Endothelial cell of umbilical vein (primary cell): ENCODE measurements around the gene FAM78A. TPM values are rescaled to one million over a fixed set of nuclear protein-coding genes. Genes with fewer than 3 reads are reported as not detected.
"Not testable (repeated sequence)": the region's sequence is repeated elsewhere in the genome, so short reads cannot be mapped to it uniquely, and the experiment has no call there.

Source experiments
- BruUV-seq: library from RNA; stranded (reverse); fragments of 400-500 nt; replicated peaks from 2 replicates; lab custom pipeline; 2021; lab: Mats Ljungman, UMichigan
- CTCF ChIA-PET: fragments of 300-600, 350-600 bp; sonication (Branson Sonifier 250); formaldehyde crosslinking; loops from one replicate; lab custom pipeline; 2021; ENCODE audit warnings: antibody characterized with exemption, inconsistent platforms; lab: Charles Lee
- POLR2A ChIA-PET: fragments of 300-600, 350-600 bp; sonication (Branson Sonifier 250); formaldehyde crosslinking; loops from one replicate; lab custom pipeline; 2021; ENCODE audit warnings: antibody characterized with exemption, inconsistent platforms; lab: Charles Lee
- DNase-seq: peaks from one replicate; pipeline ENCODE4 v3.0.0-alpha.2; 2011; ENCODE audit warnings: low read depth, low spot score
- FAIRE-seq: peaks from 2 replicates; lab custom pipeline; 2011; peaks lifted over from hg19 to GRCh38; lab: Jason Lieb, UNC
- H2AFZ ChIP-seq: 2 replicates; pipeline ENCODE4 v1.6.0; 2012; ENCODE audit warnings: low read depth, low read length, control low read depth, inconsistent platforms
- H3K27ac ChIP-seq: 2 replicates; pipeline ENCODE4 v1.5.1; 2011; ENCODE audit warnings: low read depth, mild to moderate bottlenecking, control low read depth, low read length, moderate library complexity; ENCODE audit not compliant: insufficient read depth
- H3K27me3 ChIP-seq, 2 experiments: 2 replicates each; pipeline versions ENCODE4 v1.6.0 to v1.6.1; 2011; ENCODE audit warnings: low read length in 2 of 2, mixed read lengths in 1 of 2; ENCODE audit not compliant: control insufficient read depth in 2 of 2, insufficient read depth in 2 of 2
- H3K36me3 ChIP-seq, 2 experiments: 2 replicates in 1 of 2; 3 replicates in 1 of 2; pipeline ENCODE4 v1.5.1; 2011; ENCODE audit warnings: low read length in 2 of 2, mild to moderate bottlenecking in 1 of 2, moderate library complexity in 1 of 2; ENCODE audit not compliant: control insufficient read depth in 2 of 2, insufficient read depth in 2 of 2; ENCODE audit errors: extremely low read depth in 1 of 2
- H3K4me1 ChIP-seq: 3 replicates; pipeline ENCODE4 v1.5.1; 2011; ENCODE audit warnings: mild to moderate bottlenecking, low read length; ENCODE audit not compliant: control insufficient read depth, insufficient read depth; ENCODE audit errors: extremely low read depth
- H3K4me2 ChIP-seq: 2 replicates; pipeline ENCODE4 v1.6.1; 2011; ENCODE audit warnings: low read length, control low read depth, mixed read lengths; ENCODE audit not compliant: insufficient read depth
- H3K4me3 ChIP-seq, 3 experiments: fragments of 200-600 bp in 1 of 3; sonication (generic), shearing (Covaris generic) in 1 of 3; replicated peaks in 1 of 3; 2 replicates each; pipeline ENCODE4 v1.5.1; 2011 to 2016; ENCODE audit warnings: control low read depth in 3 of 3, low read length in 3 of 3, mild to moderate bottlenecking in 2 of 3, inconsistent platforms in 1 of 3, low read depth in 1 of 3, moderate library complexity in 1 of 3; ENCODE audit not compliant: insufficient read depth in 1 of 3
- H3K79me2 ChIP-seq: 2 replicates; pipeline ENCODE4 v1.6.0; 2012; ENCODE audit warnings: low read length, inconsistent platforms; ENCODE audit not compliant: control insufficient read depth, insufficient read depth
- H3K9ac ChIP-seq: replicated peaks from 2 replicates; pipeline ENCODE3; 2011; ENCODE audit warnings: low read length, control low read depth; ENCODE audit not compliant: insufficient read depth; ENCODE audit errors: extremely low read depth
- H3K9me1 ChIP-seq: replicated peaks from 3 replicates; pipeline ENCODE4 v1.6.0; 2011; ENCODE audit warnings: mild to moderate bottlenecking, low read length; ENCODE audit not compliant: control insufficient read depth, insufficient read depth; ENCODE audit errors: extremely low read depth
- H3K9me3 ChIP-seq: replicated peaks from 2 replicates; pipeline ENCODE4 v1.5.1; 2012; ENCODE audit warnings: low read length, inconsistent platforms; ENCODE audit not compliant: control insufficient read depth, insufficient read depth
- H4K20me1 ChIP-seq: replicated peaks from 2 replicates; pipeline ENCODE3; 2011; ENCODE audit warnings: mild to moderate bottlenecking, low read length; ENCODE audit not compliant: control insufficient read depth, insufficient read depth; ENCODE audit errors: extremely low read depth
- EZH2 ChIP-seq: IDR thresholded peaks from 2 replicates; pipeline ENCODE4 v1.6.1; 2012; ENCODE audit warnings: borderline replicate concordance, low read depth, mild to moderate bottlenecking, moderate library complexity, low read length, inconsistent platforms; ENCODE audit not compliant: severe bottlenecking
- FOS ChIP-seq: IDR thresholded peaks from 2 replicates; pipeline ENCODE4 v1.6.1; 2011; ENCODE audit warnings: mild to moderate bottlenecking, low read length, moderate library complexity, borderline replicate concordance; ENCODE audit not compliant: insufficient read depth
- MAX ChIP-seq: IDR thresholded peaks from 2 replicates; pipeline ENCODE4 v1.6.1; 2011; ENCODE audit not compliant: insufficient read depth, insufficient read length
- MYC ChIP-seq: IDR thresholded peaks from one replicate; pipeline ENCODE4 v1.6.1; 2011; ENCODE audit warnings: mild to moderate bottlenecking, low read depth, low read length
- POLR2A ChIP-seq: IDR thresholded peaks from 2 replicates; pipeline ENCODE4 v1.6.1; 2012; ENCODE audit warnings: low read depth, mild to moderate bottlenecking, control low read depth, low read length
- POLR2AphosphoS5 ChIP-seq: IDR thresholded peaks from 2 replicates; pipeline ENCODE4 v1.6.1; 2012; ENCODE audit warnings: low read depth, mild to moderate bottlenecking, control low read depth, low read length, moderate library complexity; ENCODE audit not compliant: insufficient read depth
- dilution Hi-C: fragments of 300-500 bp; cut with MboI; formaldehyde crosslinking; loops from one replicate; pipeline ENCODE4 v1.15.0; 2019; ENCODE audit warnings: low sequenced_read_pairs; ENCODE audit not compliant: extremely low pct_ligation_motif_present
- intact Hi-C: fragments of 100-400 bp; cut with micrococcal nuclease; formaldehyde crosslinking; loops from one replicate; pipeline ENCODE4 v1.10.0; 2022
- polyA plus RNA-seq, 4 experiments: library from polyadenylated mRNA; depleted of rRNA in 3 of 4; stranded (reverse) in 3 of 4; unstranded in 1 of 4; fragments of >200 nt; gene quantifications; 2 replicates each; pipeline versions ENCODE4 v1.2.1 to v1.2.3, GENCODE V29; 2011 to 2012; ENCODE audit warnings: missing spikeins in 1 of 4
- total RNA-seq: library from RNA; stranded (reverse); gene quantifications from 2 replicates; pipeline ENCODE4 v1.2.3, GENCODE V29; 2021

Gene FAM78A
- total and polyA plus RNA-seq, 2 donors (not counting 3 experiments of a cell fraction or from before 2014, with no cell fraction given) = 34.0 to 37.4 TPM

GRCh38 chr9:131263701-131264100 lies 12.6 kb downstream of the FAM78A start:
- no peak overlapping the region for H3K27ac ChIP-seq
- BruUV-seq = no TSS peak
- H2AFZ ChIP-seq = no peak overlapping the region
- no peaks in the 10 kb centered on the region for H3K27me3 ChIP-seq
- no peaks in the 10 kb centered on the region for H3K9me3 ChIP-seq
- peaks cover 0 to 43% of the 10 kb centered on the region in 2 experiments for H3K36me3 ChIP-seq
- FAIRE-seq (no peak), DNase-seq (no peak)
- ChIA-PET POLR2A (interaction anchor here (0.9 kb wide), 1 partner anchor 80 kb away, joined by 3 read pairs; no protein-coding TSS in a partner anchor), CTCF (interaction anchor here (1.4 to 2.0 kb wide), 2 partner anchors 9 to 73 kb away, joined by 3 to 5 read pairs; no protein-coding TSS in a partner anchor)
- TF ChIP-seq EZH2 = no peak
- no peak for TF ChIP-seq FOS
- no peak for TF ChIP-seq MAX
- no peak for TF ChIP-seq POLR2AphosphoS5
- no peak for TF ChIP-seq MYC
- TF ChIP-seq POLR2A = no peak
- H3K4me2 ChIP-seq = no peak overlapping the region
- intact Hi-C loops (no loop called here), dilution Hi-C loops (no loop called here)
- H3K4me1 ChIP-seq = peaks cover 5% of the 10 kb centered on the region
- H3K4me3 ChIP-seq = no peak overlapping the region
- peaks cover 5% of the 10 kb centered on the region for H3K79me2 ChIP-seq
- H3K9ac ChIP-seq = no peak overlapping the region
- H3K9me1 ChIP-seq = no peaks in the 10 kb centered on the region
- no peaks in the 10 kb centered on the region for H4K20me1 ChIP-seq

DNA sequence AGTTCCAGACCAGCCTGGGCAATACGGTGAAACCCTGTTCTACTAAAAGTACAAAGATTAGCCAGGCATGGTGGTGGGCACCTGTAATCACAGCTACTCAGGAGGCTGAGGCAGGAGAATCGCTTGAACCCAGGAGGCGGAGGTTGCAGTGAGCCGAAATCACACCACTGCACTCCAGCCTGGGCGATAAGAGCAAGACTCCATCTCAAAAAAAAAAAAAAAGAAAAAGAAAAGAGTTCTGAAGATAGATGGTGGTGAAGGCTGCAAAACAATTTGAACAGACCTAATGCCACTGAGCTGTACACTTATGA lies 13.3 kb downstream of the FAM78A start:
- FAIRE-seq, H3K9ac ChIP-seq, intact Hi-C loops, BruUV-seq, dilution Hi-C loops, H3K27me3 ChIP-seq, H3K4me1 ChIP-seq, H3K9me3 ChIP-seq, DNase-seq, H2AFZ ChIP-seq, H3K4me2 ChIP-seq, H3K79me2 ChIP-seq, H3K9me1 ChIP-seq, H3K4me3 ChIP-seq, H3K27ac ChIP-seq, H4K20me1 ChIP-seq, POLR2A ChIA-PET: not testable (repeated sequence)
- CTCF ChIA-PET = interaction anchor here (1.4 to 2.0 kb wide), 2 partner anchors 10 to 73 kb away, joined by 3 to 5 read pairs; no protein-coding TSS in a partner anchor
- peaks cover 0 to 48% of the 10 kb centered on the region in 2 experiments for H3K36me3 ChIP-seq
